ENCODE measurements around the gene OR51T1.

The OR51T1 gene

DNA sequence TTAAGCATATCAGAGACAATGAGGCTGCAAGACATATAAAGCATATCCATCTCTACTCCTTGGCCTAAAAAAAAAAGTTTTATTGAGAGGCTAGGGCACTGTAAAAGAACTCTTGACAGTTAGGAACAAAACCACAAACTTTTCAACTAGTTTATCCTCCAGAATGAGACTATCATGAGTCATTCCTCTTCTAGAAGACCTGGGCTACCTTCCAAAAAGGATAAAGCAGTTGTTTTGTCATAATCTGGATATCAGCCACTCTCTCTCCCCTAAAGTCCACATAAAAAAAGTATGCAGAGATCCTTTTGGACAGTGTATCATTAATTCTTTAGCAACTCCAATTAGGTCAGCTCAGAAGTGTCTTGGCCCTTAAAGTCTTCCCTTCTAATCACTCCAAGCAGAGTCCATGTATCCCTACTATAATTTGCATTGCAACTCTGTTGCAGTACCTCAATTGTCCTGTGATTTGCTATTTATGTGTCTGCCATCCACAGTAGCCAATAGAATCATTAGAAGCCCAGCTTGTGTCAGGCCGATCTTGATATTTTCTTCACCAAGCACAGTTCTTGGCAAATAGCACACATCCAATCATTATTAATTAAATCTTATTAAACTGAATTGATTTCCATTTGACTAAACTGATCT, 10.4 kb downstream of the OR51T1 start:
- Mint-ChIP-seq H3K9me3 (peaks cover 0 to 1% of the 10 kb centered on the region in 2 donors), H3K4me3 (no peak overlapping the region), H3K27me3 (peaks cover 0 to 6% of the 10 kb centered on the region in 2 donors), H3K27ac (no peak overlapping the region), H3K4me1 (no peaks in the 10 kb centered on the region), H3K36me3 (no peaks in the 10 kb centered on the region)
- DNase-seq (no peak), ATAC-seq (replicated peaks) (no peak)

DNA sequence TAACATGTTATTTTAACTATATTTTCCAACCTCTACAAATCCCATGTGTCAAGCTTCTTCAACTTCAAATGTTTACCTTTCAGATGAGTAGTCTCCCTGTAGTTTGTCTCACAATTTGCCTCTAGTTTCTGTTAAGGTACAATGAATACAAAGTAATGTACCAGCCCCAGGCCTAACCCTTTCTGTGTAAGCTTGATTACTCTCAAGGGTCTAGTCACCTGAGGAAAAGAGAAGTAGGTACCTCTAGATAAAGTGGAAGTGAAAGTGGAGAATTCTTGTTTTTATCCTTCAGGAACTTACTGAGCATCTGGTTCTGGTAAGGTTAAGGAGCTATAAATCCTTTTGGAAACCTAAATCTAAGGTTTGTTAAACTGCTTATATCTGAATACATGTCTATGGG, 21.8 kb downstream of the OR51T1 start, which contains the start of gene OR51A7:
TSS of gene OR51A7 (plus strand) at position 300 of the 400 bp plus-strand sequence. CDS start 3,587 bp downstream, outside the sequence.
- no peak within 1 kb of the TSS for H3K27ac Mint-ChIP-seq
- no peak within 1 kb of the TSS for H3K4me3 Mint-ChIP-seq
- peak; percentile 54 to 81 for ATAC-seq (replicated peaks)
- H3K27me3 Mint-ChIP-seq = no peaks in the 10 kb centered on the region
- no peaks in the 10 kb centered on the region for H3K36me3 Mint-ChIP-seq
- no peak for DNase-seq
- peaks cover 0 to 3% of the 10 kb centered on the region in 2 donors for H3K9me3 Mint-ChIP-seq
- H3K4me1 Mint-ChIP-seq = peaks cover 4 to 12% of the 10 kb centered on the region in 2 donors

- ATAC-seq (replicated peaks) = no peak
- Mint-ChIP-seq H3K27ac (no peak overlapping the region), H3K27me3 (no peaks in the 10 kb centered on the region)
These were observed 34.9 kb downstream of the OR51T1 start for GRCh38 chr11:4916581-4916980.

DNA sequence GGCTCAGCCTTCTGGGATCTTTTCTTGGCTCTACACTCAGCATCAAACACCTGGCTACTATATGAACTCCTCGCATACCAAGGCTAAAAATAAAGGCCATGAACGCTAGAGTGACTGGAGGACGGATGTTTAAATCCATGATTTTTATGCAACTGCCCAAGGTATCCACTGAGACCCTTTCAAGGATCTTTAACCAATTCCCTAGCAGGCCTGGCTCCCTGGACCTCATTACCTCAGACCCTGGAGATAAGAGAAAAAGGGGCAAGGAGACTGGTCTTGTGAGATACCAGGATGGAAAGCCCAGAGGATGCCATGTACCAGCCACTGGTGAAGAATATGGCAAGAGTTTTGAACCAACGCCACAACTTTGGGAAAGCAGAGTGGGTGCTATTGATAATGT, 37.5 kb downstream of the OR51T1 start, which contains the start of gene OR51G2:
TSS of gene OR51G2 (minus strand) at position 101 of the 400 bp plus-strand sequence. CDS start 3,687 bp downstream, outside the sequence.
- Mint-ChIP-seq H3K27me3 (peaks cover 8 to 11% of the 10 kb centered on the region in 2 donors), H3K27ac (no peak within 1 kb of the TSS), H3K4me1 (no peaks in the 10 kb centered on the region), H3K4me3 (no peak within 1 kb of the TSS), H3K36me3 (no peaks in the 10 kb centered on the region), H3K9me3 (no peaks in the 10 kb centered on the region)
- DNase-seq = no peak
- no peak for ATAC-seq (replicated peaks)

More at GRCh38 chr11:4916581-4916980, 34.9 kb downstream of the OR51T1 start:
- Mint-ChIP-seq H3K36me3 (no peaks in the 10 kb centered on the region), H3K4me1 (peaks cover 3 to 13% of the 10 kb centered on the region in 2 donors), H3K4me3 (no peak overlapping the region), H3K9me3 (peaks cover 0 to 2% of the 10 kb centered on the region in 2 donors)
- no peak for DNase-seq

- H3K36me3 Mint-ChIP-seq = no peaks in the 10 kb centered on the region
- peaks cover 8 to 19% of the 10 kb centered on the region in 2 donors for H3K27me3 Mint-ChIP-seq
- no peaks in the 10 kb centered on the region for H3K9me3 Mint-ChIP-seq
- ATAC-seq (replicated peaks) = no peak
- no peak overlapping the region for H3K27ac Mint-ChIP-seq
- DNase-seq = no peak
- no peaks in the 10 kb centered on the region for H3K4me1 Mint-ChIP-seq
- H3K4me3 Mint-ChIP-seq = no peak overlapping the region
These were observed 40.1 kb downstream of the OR51T1 start for GRCh38 chr11:4921796-4922195.

DNA sequence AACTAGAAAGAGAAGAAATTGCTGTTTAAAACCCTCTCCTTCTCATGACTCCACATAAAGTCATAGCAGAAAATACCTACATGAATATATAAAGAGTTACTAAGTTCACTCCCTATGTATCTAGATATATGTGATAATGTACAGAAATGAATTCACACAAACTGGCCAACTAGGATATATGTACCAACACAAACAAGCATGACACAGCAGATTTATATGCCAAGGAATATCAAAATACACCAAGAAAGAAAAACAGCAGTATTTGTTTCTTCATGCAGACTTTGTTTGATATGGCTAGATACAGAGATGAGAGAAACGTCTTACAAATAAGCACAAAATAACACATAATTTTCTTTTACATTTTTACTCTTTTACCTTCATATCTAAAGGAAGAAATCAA, 40.6 kb downstream of the OR51T1 start:
- Mint-ChIP-seq H3K4me3 (no peak overlapping the region), H3K36me3 (no peaks in the 10 kb centered on the region), H3K27ac (no peak overlapping the region), H3K4me1 (no peaks in the 10 kb centered on the region), H3K27me3 (peaks cover 8 to 19% of the 10 kb centered on the region in 2 donors), H3K9me3 (no peaks in the 10 kb centered on the region)
- ATAC-seq (replicated peaks) = no peak
- DNase-seq = no peak

DNA sequence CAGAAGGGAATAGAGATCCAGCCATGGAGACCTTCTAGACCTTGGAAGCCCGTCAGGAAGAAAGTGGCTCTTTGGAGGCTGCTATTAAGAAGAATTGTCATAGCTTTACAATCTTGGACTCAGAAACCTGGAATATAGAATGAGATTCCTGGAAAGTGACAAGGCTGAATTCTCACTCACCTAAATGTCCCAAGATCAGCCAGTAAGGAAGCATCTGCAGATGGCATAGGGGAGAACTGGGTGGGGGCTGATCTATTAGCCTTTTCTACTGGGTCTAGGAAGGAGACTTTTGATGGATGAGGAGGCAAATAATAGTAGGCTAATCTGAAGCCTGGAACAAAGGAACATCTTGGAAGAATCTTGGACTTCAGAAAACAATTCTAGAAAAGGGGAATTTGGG, 42.5 kb downstream of the OR51T1 start, which contains the start of gene OR51G1:
TSS of gene OR51G1 (minus strand) at position 101 of the 400 bp plus-strand sequence. CDS start at position 101, 0 bp downstream.
- H3K27me3 Mint-ChIP-seq = peaks cover 8 to 19% of the 10 kb centered on the region in 2 donors
- DNase-seq (no peak), ATAC-seq (replicated peaks) (no peak)
- H3K9me3 Mint-ChIP-seq = no peaks in the 10 kb centered on the region
- H3K4me1 Mint-ChIP-seq = no peaks in the 10 kb centered on the region
- H3K4me3 Mint-ChIP-seq = no peak within 1 kb of the TSS
- H3K27ac Mint-ChIP-seq = no peak within 1 kb of the TSS
- no peaks in the 10 kb centered on the region for H3K36me3 Mint-ChIP-seq

DNA sequence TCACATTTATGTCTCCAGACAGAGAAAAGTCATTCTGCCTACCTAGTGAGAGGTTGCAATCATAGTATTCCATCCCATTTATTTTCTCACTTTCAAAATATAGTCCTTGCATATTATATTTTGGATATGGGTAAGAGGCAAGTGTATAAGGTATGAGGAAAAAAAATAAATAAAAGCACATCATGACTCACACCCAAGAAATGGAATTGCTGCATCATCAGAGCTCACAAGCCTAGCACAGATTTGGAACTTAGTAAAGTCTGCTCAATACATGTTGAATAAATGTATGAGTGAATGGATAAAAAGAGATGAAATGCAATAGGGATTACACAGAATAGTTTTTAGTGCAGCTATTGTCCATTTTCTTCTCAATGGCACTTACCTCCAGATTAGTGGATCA, 44.9 kb downstream of the OR51T1 start:
- Mint-ChIP-seq H3K4me3 (no peak overlapping the region), H3K27me3 (peaks cover 8 to 19% of the 10 kb centered on the region in 2 donors), H3K4me1 (no peaks in the 10 kb centered on the region), H3K9me3 (no peaks in the 10 kb centered on the region), H3K27ac (no peak overlapping the region), H3K36me3 (no peaks in the 10 kb centered on the region)
- DNase-seq = no peak
- ATAC-seq (replicated peaks) = no peak
